Naive B cell (primary cell): ENCODE data around the gene NID1. TPM values are rescaled to one million over a fixed set of nuclear protein-coding genes. Genes with fewer than 3 reads are reported as not detected.

Experiments used
- ATAC-seq, 2 donors: fragments of 150-1000 bp; cut with Tn5 transposase; 2 replicates each; pipeline ENCODE4 v1.10.0; 2021; ENCODE audit warnings: low read depth in 2 of 2, mild to moderate bottlenecking in 2 of 2, moderate library complexity in 2 of 2
- DNase-seq: peaks from one replicate; pipeline ENCODE4 v3.0.0; 2022
- H3K27ac Mint-ChIP-seq, 6 donors: one replicate each; pipeline ENCODE4 v1.8.0; 2020 to 2022; ENCODE audit warnings: mild to moderate bottlenecking in 6 of 6, mixed read lengths in 6 of 6, moderate library complexity in 5 of 6, inconsistent platforms in 2 of 6
- H3K27me3 Mint-ChIP-seq, 3 donors: one replicate each; pipeline ENCODE4 v1.8.0; 2021 to 2022; ENCODE audit warnings: mixed read lengths in 3 of 3, mild to moderate bottlenecking in 1 of 3
- H3K36me3 Mint-ChIP-seq, 2 donors: one replicate each; pipeline ENCODE4 v1.8.0; 2020 to 2022; ENCODE audit warnings: mixed read lengths in 2 of 2, inconsistent platforms in 1 of 2, mild to moderate bottlenecking in 1 of 2
- H3K4me1 Mint-ChIP-seq, 3 donors: one replicate each; pipeline ENCODE4 v1.8.0; 2020 to 2022; ENCODE audit warnings: mixed read lengths in 3 of 3, inconsistent platforms in 1 of 3, mild to moderate bottlenecking in 1 of 3, moderate library complexity in 1 of 3
- H3K4me3 Mint-ChIP-seq, 8 donors: one replicate each; pipeline ENCODE4 v1.8.0; 2020 to 2022; ENCODE audit warnings: mild to moderate bottlenecking in 8 of 8, mixed read lengths in 8 of 8, moderate library complexity in 8 of 8, inconsistent platforms in 2 of 8
- H3K9me3 Mint-ChIP-seq, 7 donors: one replicate each; pipeline ENCODE4 v1.8.0; 2020 to 2022; ENCODE audit warnings: mixed read lengths in 7 of 7, mild to moderate bottlenecking in 5 of 7, inconsistent platforms in 2 of 7, moderate library complexity in 1 of 7
- polyA plus RNA-seq, 6 donors: library from polyadenylated mRNA; unstranded; fragments of 300-500 nt; fragmentation: Illumina TruSeq; gene quantifications; one replicate each; pipeline ENCODE4 v1.2.3, GENCODE V29; 2021; ENCODE audit warnings: low read depth in 6 of 6

NID1 gene
- polyA plus RNA-seq, 6 donors from 2014 or later = not detected

- H3K36me3 Mint-ChIP-seq = no peaks in the 10 kb centered on the region
- no peaks in the 10 kb centered on the region for H3K9me3 Mint-ChIP-seq
- ATAC-seq (no peak), DNase-seq (no peak)
- H3K4me1 Mint-ChIP-seq = peaks cover 0 to 4% (median 0%) of the 10 kb centered on the region in 3 donors
- no peak overlapping the region for H3K27ac Mint-ChIP-seq
- no peak overlapping the region for H3K4me3 Mint-ChIP-seq
- peaks cover 0 to 9% (median 0%) of the 10 kb centered on the region in 3 donors for H3K27me3 Mint-ChIP-seq
Measured at GRCh38 chr1:236023926-236024565, 40.8 kb downstream of the NID1 start.

GRCh38 chr1:236021424-236022135, 43.3 kb downstream of the NID1 start:
- Mint-ChIP-seq H3K36me3 (no peaks in the 10 kb centered on the region), H3K4me1 (no peaks in the 10 kb centered on the region), H3K27ac (no peak overlapping the region), H3K4me3 (no peak overlapping the region), H3K9me3 (no peaks in the 10 kb centered on the region), H3K27me3 (peaks cover 0 to 14% (median 0%) of the 10 kb centered on the region in 3 donors)
- DNase-seq (no peak), ATAC-seq (no peak)

- DNase-seq = no peak
- Mint-ChIP-seq H3K4me1 (no peaks in the 10 kb centered on the region), H3K9me3 (no peaks in the 10 kb centered on the region), H3K36me3 (no peaks in the 10 kb centered on the region), H3K4me3 (no peak overlapping the region), H3K27ac (peak overlapping the region in 1 of 6 donors; percentile 16), H3K27me3 (peaks cover 0 to 14% (median 0%) of the 10 kb centered on the region in 3 donors)
- ATAC-seq = no peak
Measured at GRCh38 chr1:236020359-236021219, 44.3 kb downstream of the NID1 start.

- Mint-ChIP-seq H3K27me3 (peaks cover 0 to 14% (median 0%) of the 10 kb centered on the region in 3 donors), H3K4me1 (no peaks in the 10 kb centered on the region), H3K9me3 (no peaks in the 10 kb centered on the region), H3K4me3 (no peak overlapping the region), H3K36me3 (no peaks in the 10 kb centered on the region), H3K27ac (no peak overlapping the region)
- DNase-seq = no peak
- ATAC-seq = no peak
Measured at GRCh38 chr1:236018885-236019453, 45.9 kb downstream of the NID1 start.

GRCh38 chr1:236016782-236017400, 48.0 kb downstream of the NID1 start:
- ATAC-seq (no peak), DNase-seq (no peak)
- no peaks in the 10 kb centered on the region for H3K9me3 Mint-ChIP-seq
- H3K4me3 Mint-ChIP-seq = no peak overlapping the region
- H3K4me1 Mint-ChIP-seq = no peaks in the 10 kb centered on the region
- peaks cover 0 to 14% (median 0%) of the 10 kb centered on the region in 3 donors for H3K27me3 Mint-ChIP-seq
- H3K36me3 Mint-ChIP-seq = no peaks in the 10 kb centered on the region
- no peak overlapping the region for H3K27ac Mint-ChIP-seq

GRCh38 chr1:236016083-236016482, 48.8 kb downstream of the NID1 start:
- no peaks in the 10 kb centered on the region for H3K9me3 Mint-ChIP-seq
- H3K4me1 Mint-ChIP-seq = no peaks in the 10 kb centered on the region
- DNase-seq (no peak), ATAC-seq (no peak)
- H3K4me3 Mint-ChIP-seq = no peak overlapping the region
- peaks cover 0 to 14% (median 0%) of the 10 kb centered on the region in 3 donors for H3K27me3 Mint-ChIP-seq
- H3K36me3 Mint-ChIP-seq = no peaks in the 10 kb centered on the region
- no peak overlapping the region for H3K27ac Mint-ChIP-seq

- Mint-ChIP-seq H3K27ac (no peak overlapping the region), H3K36me3 (no peaks in the 10 kb centered on the region), H3K4me3 (no peak overlapping the region), H3K27me3 (peaks cover 0 to 9% (median 0%) of the 10 kb centered on the region in 3 donors), H3K4me1 (no peaks in the 10 kb centered on the region), H3K9me3 (no peaks in the 10 kb centered on the region)
- no peak for ATAC-seq
- DNase-seq = no peak
Measured at GRCh38 chr1:236015539-236015938, 49.4 kb downstream of the NID1 start.

GRCh38 chr1:236013330-236013729, 51.6 kb downstream of the NID1 start:
- DNase-seq (no peak), ATAC-seq (no peak)
- Mint-ChIP-seq H3K36me3 (no peaks in the 10 kb centered on the region), H3K9me3 (no peaks in the 10 kb centered on the region), H3K27me3 (no peaks in the 10 kb centered on the region), H3K4me1 (no peaks in the 10 kb centered on the region), H3K4me3 (no peak overlapping the region), H3K27ac (no peak overlapping the region)

GRCh38 chr1:236011641-236012040, 53.2 kb downstream of the NID1 start:
- Mint-ChIP-seq H3K4me3 (no peak overlapping the region), H3K9me3 (peaks cover 0 to under 1% (median 0%) of the 10 kb centered on the region in 7 donors), H3K36me3 (no peaks in the 10 kb centered on the region), H3K27ac (no peak overlapping the region), H3K27me3 (no peaks in the 10 kb centered on the region), H3K4me1 (no peaks in the 10 kb centered on the region)
- no peak for DNase-seq
- ATAC-seq = no peak

GRCh38 chr1:236010443-236010842, 54.4 kb downstream of the NID1 start:
- H3K4me1 Mint-ChIP-seq = no peaks in the 10 kb centered on the region
- H3K36me3 Mint-ChIP-seq = no peaks in the 10 kb centered on the region
- ATAC-seq = no peak
- no peak overlapping the region for H3K4me3 Mint-ChIP-seq
- no peaks in the 10 kb centered on the region for H3K27me3 Mint-ChIP-seq
- no peak overlapping the region for H3K27ac Mint-ChIP-seq
- DNase-seq = no peak
- H3K9me3 Mint-ChIP-seq = peaks cover 0 to 5% (median 0%) of the 10 kb centered on the region in 7 donors

- H3K36me3 Mint-ChIP-seq = no peaks in the 10 kb centered on the region
- H3K9me3 Mint-ChIP-seq = peaks cover 0 to 5% (median 0%) of the 10 kb centered on the region in 7 donors
- no peak overlapping the region for H3K27ac Mint-ChIP-seq
- no peak for DNase-seq
- no peak for ATAC-seq
- H3K27me3 Mint-ChIP-seq = no peaks in the 10 kb centered on the region
- no peaks in the 10 kb centered on the region for H3K4me1 Mint-ChIP-seq
- H3K4me3 Mint-ChIP-seq = no peak overlapping the region
Measured at GRCh38 chr1:236009857-236010256, 55.0 kb downstream of the NID1 start.

- Mint-ChIP-seq H3K4me1 (no peaks in the 10 kb centered on the region), H3K27ac (no peak overlapping the region), H3K27me3 (no peaks in the 10 kb centered on the region), H3K4me3 (no peak overlapping the region), H3K9me3 (peaks cover 0 to 5% (median 0%) of the 10 kb centered on the region in 7 donors), H3K36me3 (no peaks in the 10 kb centered on the region)
- DNase-seq (no peak), ATAC-seq (no peak)
Measured at GRCh38 chr1:236009191-236009590, 55.7 kb downstream of the NID1 start.

GRCh38 chr1:236007781-236008180, 57.1 kb downstream of the NID1 start:
- H3K36me3 Mint-ChIP-seq = no peaks in the 10 kb centered on the region
- H3K4me3 Mint-ChIP-seq = no peak overlapping the region
- peaks cover 0 to 5% (median 0%) of the 10 kb centered on the region in 7 donors for H3K9me3 Mint-ChIP-seq
- H3K27ac Mint-ChIP-seq = no peak overlapping the region
- ATAC-seq (no peak), DNase-seq (no peak)
- H3K4me1 Mint-ChIP-seq = no peaks in the 10 kb centered on the region
- no peaks in the 10 kb centered on the region for H3K27me3 Mint-ChIP-seq
